Ishikawa (cell line): ENCODE measurements around the gene CARD9.

Source experiments
- CEBPB ChIP-seq: IDR thresholded peaks from 2 replicates; pipeline ENCODE4 v1.6.1; 2012
- CREB1 ChIP-seq: IDR thresholded peaks from 2 replicates; pipeline ENCODE4 v1.6.1; 2012; ENCODE audit warnings: low read depth
- MAX ChIP-seq: IDR thresholded peaks from 2 replicates; pipeline ENCODE4 v1.6.1; 2012
- REST ChIP-seq: IDR thresholded peaks from 2 replicates; pipeline ENCODE4 v1.6.1; 2012; ENCODE audit warnings: low read depth, mild to moderate bottlenecking
- USF1 ChIP-seq: IDR thresholded peaks from 2 replicates; pipeline ENCODE4 v1.6.1; 2012
- ZBTB7A ChIP-seq: IDR thresholded peaks from 2 replicates; pipeline ENCODE4 v1.6.1; 2012; ENCODE audit warnings: low read depth

GRCh38 chr9:136383436-136383835 lies 10.0 kb upstream of the CARD9 start:
- TF ChIP-seq USF1 (no peak), CREB1 (no peak), MAX (no peak), CEBPB (no peak), ZBTB7A (no peak), REST (no peak)
